ENCODE measurements around the gene MFSD6.
"Not testable (repeated sequence)": the region's sequence is repeated elsewhere in the genome, so short reads cannot be mapped to it uniquely, and the experiment has no call there.

Gene MFSD6

DNA sequence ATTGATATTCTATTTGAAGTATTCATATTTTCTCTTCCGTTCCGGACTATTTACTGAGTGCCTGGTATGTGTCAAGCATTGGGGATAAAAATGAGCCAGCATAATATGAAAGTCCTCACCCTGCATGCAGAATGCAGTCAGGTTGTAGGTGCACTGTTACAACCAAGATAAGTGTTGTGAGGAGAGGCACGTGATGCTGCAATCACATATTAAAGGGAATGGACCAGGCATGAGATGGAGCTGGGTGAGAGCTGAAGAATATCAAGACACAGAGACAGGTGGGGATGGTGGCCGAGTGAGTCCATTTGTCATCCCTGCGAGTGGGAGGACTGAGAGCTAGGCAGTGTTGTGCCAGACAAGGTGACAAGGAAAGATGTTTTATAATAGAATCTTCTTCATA lies 52.3 kb downstream of the MFSD6 start:
- DNase-seq (ENCODE audit: insufficient read length, low spot score) (no peak), FAIRE-seq (no peak)

DNA sequence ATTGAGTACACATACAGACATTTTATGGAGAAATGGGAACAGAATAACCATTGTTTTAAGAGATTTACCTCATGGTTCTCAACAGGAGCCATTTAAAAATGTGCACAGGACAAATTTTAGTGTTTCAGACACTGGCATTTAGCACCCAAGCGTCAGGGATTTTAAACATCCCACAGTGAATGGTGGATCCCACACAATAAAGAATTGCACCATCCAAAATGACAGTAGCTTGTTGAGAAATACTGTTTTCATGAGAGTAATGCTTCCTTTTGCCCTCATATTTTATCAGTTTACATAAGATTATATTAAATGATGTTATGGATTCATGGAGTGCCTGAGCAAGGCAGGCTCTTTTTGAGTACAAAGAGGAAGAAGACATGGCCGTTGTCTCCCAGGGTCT lies 54.0 kb downstream of the MFSD6 start:
- no peak for FAIRE-seq
- DNase-seq (ENCODE audit: insufficient read length, low spot score), result no peak

DNA sequence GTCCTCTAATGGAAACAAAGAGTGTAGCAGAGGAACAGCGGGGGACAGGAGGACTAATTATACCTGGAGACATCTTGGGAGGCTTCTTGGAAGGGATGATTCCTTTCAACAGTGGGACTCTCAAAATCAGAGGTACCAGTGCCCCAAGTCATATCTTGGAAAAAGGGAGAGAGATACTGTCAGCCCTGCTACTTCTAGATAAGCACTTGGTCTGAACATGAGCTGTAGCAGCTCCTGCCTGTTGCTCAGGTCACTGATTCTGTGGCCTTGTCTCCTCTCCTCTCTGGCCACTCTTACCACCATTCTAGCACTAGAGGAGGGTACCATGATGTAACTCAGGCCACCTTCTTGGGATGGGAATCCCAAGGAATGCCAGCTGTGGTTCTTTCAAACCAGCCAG lies 54.5 kb downstream of the MFSD6 start:
- FAIRE-seq, result peak; percentile 14

DNA sequence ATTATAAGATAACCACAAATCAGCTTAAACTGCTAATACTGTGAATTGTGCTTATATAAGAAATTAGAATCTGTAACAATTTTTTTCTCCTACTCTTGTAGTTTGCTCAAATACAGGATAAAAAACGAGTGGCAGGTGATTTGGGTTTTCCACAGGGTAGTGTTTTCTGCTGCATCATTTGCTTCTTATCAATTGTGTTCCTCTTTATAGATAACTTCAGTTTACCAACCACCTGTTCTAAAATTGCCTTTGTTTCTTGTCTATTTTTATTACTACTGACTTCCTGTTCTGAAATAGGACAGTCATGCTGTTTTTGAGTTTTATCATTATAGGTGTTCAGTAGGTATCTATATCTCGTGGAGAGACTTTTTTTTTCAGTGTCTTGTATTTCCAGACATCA lies 56.9 kb downstream of the MFSD6 start:
- peak; percentile 83 for FAIRE-seq
- DNase-seq (ENCODE audit: insufficient read length, low spot score), result no peak

More for the DNA sequence above, 54.5 kb downstream of the MFSD6 start:
- no peak for DNase-seq (ENCODE audit: insufficient read length, low spot score)

DNA sequence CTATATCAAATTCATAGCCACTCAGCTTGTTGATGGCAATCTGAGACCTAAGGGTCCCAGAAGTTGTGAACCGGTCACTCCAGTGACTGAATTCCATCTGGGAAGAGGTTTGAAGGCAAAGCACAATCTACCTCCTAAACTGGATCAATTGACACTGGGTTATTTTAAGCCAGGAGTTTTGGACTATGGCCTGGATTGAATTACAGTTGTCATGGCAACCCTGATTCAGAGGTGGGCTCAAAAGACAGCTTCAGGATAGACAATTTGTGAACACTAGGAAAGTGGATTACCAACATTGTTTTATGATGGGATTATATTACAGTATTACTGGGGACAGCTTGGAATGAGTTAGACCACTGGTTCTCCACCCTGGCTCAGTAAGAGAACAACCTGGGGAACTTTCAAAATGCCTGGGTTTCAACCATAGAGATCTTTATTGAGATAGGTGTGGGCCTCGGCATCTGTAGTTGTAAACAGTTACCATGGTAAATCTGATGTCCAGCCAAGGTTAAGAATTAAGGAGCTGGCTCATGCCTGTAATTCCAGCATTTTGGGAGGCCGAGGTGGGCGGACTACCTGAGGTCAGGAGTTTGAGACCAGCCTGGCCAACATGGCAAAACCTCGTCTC lies 58.8 kb downstream of the MFSD6 start:
- FAIRE-seq (peak; percentile 52), DNase-seq (ENCODE audit: insufficient read length, low spot score) (no peak)

DNA sequence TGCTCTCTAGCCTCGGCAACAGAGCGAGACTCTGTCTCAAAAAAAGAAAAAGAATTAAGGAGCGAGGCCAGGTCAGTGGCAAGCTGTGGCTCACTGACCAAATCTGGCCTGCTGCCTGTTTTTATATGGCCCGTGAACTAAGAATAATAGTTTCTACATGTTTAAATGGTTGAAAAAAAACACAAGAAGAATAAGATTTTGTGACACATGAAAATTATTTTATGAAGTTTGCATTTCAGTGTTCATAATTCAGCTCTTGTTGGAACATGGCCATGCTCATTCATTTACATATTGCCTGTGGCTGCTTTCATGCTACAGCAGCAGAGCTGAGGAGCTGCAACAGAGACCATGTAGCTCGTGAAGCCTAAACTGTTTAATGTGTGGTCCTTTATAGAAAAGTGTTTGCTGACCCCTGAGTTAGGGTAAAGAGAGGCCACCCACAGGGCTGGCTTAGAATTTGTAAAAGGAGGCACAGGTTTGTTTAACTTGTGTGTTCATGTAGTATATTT lies 59.5 kb downstream of the MFSD6 start:
- peak; percentile 82 for FAIRE-seq
- no peak for DNase-seq (ENCODE audit: insufficient read length, low spot score)

DNA sequence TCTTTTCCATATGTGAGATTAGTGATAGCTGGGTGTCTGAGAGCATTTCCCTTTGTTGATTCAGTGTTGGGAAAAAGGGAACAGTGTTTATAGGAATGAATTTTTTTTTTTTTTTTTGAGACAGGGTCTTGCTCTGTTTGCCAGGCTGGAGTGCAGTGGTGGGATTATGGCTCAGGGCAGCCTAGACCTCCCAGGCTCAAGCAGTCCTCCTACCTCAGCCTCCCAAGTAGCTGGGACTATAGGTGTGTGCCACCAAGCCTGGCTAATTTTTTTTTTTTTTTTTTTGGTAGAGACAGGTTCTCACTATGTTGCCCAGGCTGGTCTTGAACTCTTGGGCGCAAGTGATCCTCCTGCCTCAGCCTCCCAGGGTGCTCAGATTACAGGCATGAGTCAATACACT lies 60.2 kb downstream of the MFSD6 start:
- not testable (repeated sequence) for FAIRE-seq; DNase-seq (ENCODE audit: insufficient read length, low spot score)

DNA sequence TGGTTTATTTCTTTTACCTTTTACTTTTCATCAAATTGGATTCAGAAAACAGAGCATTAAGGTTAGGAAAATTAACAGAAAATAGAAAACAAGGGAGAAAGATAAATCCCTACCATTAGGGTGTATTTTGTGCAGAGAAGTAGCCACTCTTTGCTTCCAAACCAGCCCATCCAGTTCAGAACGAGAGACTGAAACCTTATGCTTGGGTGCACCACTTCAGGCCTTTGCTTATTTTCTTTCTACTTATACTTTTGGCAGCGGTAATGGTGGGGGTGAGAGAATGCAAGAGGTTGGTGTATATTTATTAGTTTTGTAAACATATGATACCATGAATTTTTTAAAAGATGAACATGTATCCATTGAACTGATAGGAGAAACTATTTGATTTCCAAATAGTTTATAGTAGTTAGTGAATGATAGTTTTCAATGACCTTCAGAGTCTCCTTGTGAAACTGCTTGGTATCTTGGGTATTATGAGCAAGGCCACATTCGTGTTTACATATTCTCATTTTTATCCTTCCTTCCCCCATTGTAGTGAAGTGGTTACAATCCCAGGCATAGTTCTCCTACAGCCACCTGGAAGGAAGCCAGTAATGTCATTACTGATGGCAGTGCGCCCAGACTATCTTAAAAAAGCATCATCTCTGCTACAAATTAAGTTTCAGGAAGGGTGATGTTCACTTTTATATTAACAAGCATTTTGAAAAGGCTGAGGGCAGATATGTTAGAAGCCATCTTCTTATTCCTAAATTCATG lies 60.8 kb downstream of the MFSD6 start:
- DNase-seq (ENCODE audit: insufficient read length, low spot score), result no peak
- FAIRE-seq, result peak; percentile 94

DNA sequence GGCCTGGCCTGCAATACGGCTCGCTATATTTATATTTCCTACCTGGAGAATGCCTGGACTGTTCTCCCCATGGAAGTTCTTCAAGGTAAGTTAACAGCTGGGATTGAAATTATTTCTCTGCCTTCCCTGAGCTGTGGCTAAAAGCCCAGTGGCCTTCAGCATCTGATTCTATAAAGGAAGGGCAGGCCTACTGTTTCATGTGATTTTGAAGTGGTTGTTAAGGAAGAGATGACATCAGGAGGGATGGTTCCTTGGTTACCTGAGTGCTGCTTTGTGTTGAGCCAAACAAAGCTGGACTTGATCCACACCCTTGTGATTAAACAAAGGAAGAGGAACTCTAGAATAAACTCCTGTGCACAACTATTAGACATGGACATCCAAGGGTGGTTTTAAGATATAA lies 61.6 kb downstream of the MFSD6 start:
- no peak for DNase-seq (ENCODE audit: insufficient read length, low spot score)
- no peak for FAIRE-seq

DNA sequence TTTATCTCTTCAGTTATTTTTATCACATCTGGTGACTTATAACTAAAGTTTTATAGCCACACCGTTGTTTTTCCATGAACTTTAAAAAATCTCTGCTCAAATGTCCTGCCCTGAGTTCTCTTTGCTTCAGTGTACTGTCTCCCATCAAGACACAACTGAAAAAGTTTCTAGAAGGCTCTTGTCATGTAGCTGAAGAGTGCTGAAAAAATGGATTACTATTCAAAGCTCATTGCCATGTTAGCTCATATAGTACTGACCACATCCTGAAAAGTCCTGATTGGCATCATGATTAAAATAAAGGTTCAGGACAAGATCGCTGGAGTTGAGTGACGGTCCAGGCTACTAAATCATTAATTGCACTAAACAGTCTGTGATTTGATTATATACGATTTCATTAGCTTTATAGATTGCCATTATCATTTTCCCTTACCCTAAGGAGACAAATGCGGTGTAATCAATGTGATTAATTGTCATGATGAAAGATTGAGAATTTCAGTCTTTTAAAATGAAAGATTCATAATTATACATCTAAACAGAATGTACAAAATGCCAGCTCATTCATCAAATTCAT lies 62.2 kb downstream of the MFSD6 start:
- DNase-seq (ENCODE audit: insufficient read length, low spot score), result no peak
- FAIRE-seq, result peak; percentile 26

DNA sequence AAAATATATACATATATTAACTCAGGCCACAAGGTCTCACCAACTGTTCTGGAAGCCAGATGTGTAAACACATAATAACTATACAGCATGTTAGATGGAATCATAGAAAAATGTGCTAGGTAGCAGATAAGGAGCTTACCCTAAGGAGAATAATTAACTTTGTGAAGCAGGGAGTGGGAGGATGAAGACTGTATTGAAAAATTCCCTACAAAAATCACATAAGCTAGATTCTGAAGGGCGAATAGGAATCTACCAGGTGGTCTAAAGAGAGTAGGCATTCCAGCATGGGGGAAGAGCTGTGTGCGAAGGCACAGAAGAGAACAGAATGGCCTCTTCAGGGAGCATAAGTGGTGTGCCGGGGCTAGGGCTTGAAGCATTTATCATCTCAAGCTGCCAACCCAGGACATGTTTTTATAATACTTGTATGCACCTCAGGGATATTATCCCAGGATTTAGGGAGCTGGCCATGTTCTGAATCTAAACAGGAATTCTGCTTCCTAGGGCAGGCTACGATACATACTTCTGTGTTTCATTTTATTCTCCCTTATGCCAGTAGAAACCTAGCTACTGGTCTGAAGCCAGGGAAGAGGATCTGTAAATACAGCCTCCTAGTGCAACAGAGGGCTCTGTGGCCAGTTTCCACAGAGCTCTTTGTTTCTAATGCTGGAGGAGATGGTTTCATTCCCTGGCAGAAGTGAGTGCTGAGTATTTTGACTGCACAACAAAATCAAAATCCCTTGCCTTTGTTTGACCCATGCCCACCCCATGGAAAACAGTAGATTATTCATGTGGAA lies 69.7 kb downstream of the MFSD6 start:
- DNase-seq (ENCODE audit: insufficient read length, low spot score) (no peak), FAIRE-seq (no peak)

DNA sequence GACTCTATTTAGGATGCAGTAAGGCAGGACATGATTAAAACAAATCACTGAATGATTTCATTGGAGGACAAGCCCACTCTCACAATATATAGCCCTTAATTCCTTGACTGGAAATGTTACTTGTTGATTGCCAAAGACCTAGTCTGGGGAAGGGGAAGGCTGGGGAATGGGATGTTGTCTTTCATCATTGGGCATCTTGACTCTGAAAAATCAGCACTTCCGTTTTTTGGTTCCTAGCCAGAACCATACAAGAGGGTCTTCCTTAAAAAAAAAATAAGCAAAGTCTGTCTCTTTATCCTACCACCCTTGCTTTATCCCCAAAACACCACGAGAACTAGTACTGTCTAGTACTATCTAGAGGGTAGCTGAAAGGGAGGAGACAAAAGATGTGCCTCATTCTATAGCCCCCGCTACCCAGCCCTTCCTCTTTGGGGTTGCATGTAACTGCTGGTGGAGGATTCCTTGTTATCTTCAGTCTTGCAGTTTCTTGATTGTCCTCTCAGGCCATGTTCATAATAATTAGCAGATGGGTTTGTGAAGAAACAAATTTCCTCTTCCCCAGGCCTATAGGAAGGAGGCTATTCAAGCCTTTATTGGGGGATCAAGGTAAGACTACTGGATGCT lies 70.5 kb downstream of the MFSD6 start:
- FAIRE-seq, result no peak
- DNase-seq (ENCODE audit: insufficient read length, low spot score), result no peak

DNA sequence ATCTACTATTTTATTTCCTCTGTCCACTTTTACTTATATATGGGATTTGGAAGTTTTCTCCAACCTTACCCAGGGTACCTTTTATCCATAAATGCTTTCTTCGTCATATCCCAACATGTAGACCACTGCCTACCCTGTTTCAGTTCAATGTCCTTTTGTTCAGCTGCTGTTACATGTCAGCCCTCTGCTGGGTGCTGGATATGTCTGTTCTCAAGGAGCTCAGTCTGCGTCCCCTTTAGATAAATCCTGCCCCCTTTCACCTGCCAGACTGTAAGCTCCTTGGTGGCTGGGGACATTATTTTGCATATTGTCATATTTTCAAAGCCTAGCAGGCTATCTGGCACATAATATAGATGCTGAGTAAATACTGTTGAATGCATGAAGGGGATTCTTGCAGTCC lies 73.2 kb downstream of the MFSD6 start:
- no peak for DNase-seq (ENCODE audit: insufficient read length, low spot score)
- FAIRE-seq, result peak; percentile 18

DNA sequence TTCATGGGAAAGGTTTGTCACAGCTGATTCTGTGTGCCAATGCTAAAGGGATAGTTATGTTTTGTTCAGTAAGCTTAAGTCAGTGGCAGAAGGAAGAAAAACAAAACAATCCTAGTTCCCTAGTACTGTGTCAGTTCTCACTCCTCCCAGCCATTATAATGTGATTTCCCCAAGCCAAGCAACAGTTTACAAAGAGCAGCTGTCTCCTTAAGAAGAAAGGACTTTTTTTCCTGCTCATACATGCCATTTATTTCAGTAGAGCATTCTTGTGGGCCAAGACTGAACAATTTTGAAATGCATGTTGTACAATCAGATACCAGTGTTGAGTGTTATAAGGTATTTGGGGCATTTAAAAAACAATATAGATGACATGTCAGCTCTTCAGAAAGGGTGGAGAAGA lies 74.3 kb downstream of the MFSD6 start:
- no peak for DNase-seq (ENCODE audit: insufficient read length, low spot score)
- FAIRE-seq, result peak; percentile 47

DNA sequence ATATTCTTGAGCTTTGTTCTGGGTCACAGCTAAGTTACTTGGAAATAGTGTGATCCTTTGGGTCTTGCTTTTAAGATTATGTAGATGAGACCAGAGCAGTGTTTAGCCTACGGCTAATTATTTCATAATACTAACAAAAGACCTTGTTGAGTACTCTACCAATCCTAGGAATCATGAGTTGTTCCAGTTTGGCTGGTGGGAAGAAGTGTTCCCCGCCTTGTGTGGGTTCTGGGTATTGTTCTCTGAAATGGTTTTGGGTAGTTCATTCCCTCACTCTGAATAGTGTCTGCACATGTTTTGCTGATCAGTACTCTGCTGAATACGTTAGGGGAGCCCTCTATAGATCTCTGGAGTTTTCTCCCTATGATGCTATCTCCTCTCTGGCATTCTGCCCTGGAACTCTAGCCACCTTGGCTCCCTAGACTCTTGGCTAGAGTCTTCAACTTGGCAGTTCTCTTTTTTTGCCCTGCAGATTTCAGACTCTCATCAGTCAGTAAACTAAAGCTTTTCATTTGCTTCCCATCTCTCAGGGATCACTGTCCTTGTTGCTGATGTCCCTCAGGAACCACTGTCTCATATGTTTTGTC lies 78.0 kb downstream of the MFSD6 start:
- no peak for FAIRE-seq
- no peak for DNase-seq (ENCODE audit: insufficient read length, low spot score)

DNA sequence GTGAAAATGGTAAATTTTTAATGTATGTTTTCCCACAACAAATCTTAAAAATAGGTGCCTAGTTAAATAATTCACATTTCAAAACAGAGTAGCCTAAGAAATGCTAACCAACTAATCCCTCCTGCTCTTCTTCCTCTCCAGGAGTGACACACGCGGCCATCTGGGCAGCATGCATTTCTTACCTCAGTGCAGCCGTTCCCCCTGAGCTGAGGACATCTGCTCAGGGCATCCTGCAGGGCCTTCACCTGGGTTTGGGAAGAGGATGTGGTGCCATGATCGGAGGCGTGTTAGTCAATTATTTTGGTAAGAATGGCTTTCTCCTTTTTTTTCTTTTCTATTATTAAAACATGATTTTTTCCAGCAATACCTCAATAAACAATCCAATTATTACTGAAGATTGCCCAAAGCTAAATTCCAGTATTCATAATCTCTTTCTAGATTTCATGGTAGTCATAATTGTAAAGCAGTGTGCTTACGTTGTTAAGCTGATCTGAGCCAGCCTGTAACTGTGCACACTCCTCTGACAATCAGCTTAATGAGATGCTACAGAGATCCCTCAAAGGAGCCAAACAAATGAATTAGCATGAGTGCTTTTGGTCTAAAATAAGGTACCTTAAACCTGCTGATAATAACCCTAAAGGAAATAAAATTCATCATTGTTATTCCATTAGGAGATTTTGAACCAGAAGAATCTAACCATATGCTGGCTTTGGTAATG lies 80.5 kb downstream of the MFSD6 start:
- no peak for FAIRE-seq
- no peak for DNase-seq (ENCODE audit: insufficient read length, low spot score)

DNA sequence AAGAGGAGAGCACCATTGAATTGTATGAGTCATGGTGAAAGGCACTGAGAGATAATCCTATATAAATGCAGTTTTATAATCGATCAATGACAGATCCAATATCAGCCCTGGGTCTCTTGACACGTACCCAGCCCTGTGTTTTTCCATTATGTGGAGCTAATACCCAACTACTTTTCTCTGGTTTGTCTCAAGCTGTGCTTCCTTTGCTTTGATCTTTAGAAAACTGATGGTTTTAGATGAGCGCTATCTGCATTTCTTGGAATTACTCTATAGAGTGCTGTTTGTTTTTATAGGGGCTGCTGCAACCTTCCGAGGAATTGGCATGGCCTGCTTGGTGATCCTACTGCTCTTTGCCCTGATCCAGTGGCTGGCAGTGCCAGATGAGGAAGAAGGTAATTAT lies 81.3 kb downstream of the MFSD6 start:
- FAIRE-seq (no peak), DNase-seq (ENCODE audit: insufficient read length, low spot score) (no peak)

DNA sequence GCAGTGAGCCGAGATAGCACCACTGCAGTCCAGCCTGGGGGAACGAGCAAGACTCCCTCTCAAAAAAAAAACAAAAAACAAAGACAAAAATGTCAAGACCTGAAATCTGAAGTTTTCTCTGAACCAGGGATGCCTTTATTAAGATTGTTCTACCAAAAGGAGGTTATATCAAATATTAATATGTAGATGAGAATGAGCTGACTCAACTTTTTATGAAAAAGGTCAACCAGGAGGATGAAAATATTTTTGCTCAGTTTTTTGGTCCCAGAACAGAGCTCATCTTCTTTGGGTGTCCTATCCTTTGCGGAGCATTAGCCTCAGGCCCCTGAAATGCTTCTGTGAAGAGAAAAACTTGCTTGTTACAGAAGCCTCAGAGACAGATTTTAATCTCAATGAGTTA lies 82.3 kb downstream of the MFSD6 start:
- DNase-seq (ENCODE audit: insufficient read length, low spot score) (no peak), FAIRE-seq (no peak)

DNA sequence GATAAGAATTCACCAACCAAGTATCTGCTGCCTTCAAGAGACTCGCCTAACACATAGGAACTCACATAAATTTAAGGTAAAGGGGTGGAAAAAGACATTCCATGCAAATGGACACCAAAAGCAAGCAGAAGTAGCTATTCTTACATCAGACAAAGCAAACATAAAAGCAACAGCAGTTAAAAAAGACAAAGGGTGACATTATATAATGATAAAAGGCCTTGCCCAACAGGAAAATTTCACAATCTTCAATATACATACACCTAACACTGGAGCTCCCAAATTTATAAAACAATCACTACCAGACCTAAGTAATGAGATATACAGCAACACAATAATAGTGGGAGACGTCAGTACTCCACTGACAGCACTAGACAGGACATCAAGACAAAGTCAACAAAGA lies 84.9 kb downstream of the MFSD6 start:
- FAIRE-seq, result no peak

More for the DNA sequence above, 84.9 kb downstream of the MFSD6 start:
- DNase-seq (ENCODE audit: insufficient read length, low spot score), result no peak
